HG02763 (cell line): ENCODE measurements around the gene UPK3BL2.
"Not testable (repeated sequence)": the region's sequence is repeated elsewhere in the genome, so short reads cannot be mapped to it uniquely, and the experiment has no call there.

Experiments used
- ATAC-seq: cut with Tn5 transposase; IDR thresholded peaks from one replicate; pipeline ENCODE4 v1.9.1; 2021; ENCODE audit warnings: mild to moderate bottlenecking, moderate library complexity; ENCODE audit not compliant: unreplicated experiment

The UPK3BL2 gene

GRCh38 chr7:102531583-102531982 lies 11.9 kb downstream of the UPK3BL2 start:
- not testable (repeated sequence) for ATAC-seq

- not testable (repeated sequence) for ATAC-seq
Observed at GRCh38 chr7:102527822-102528793, 15.4 kb downstream of the UPK3BL2 start.

GRCh38 chr7:102527182-102527581 lies 16.3 kb downstream of the UPK3BL2 start:
- not testable (repeated sequence) for ATAC-seq

GRCh38 chr7:102524803-102525202 lies 18.7 kb downstream of the UPK3BL2 start:
- ATAC-seq, result not testable (repeated sequence)

- not testable (repeated sequence) for ATAC-seq
Observed at GRCh38 chr7:102520797-102521196, 22.7 kb downstream of the UPK3BL2 start.

GRCh38 chr7:102517550-102518147 lies 25.8 kb downstream of the UPK3BL2 start, which contains the start of gene RASA4B:
Gene RASA4B (minus strand): TSS chr7:102517777. CDS start chr7:102517710, 67 bp downstream.
- ATAC-seq, result peak; percentile 75

GRCh38 chr7:102516951-102517350 lies 26.5 kb downstream of the UPK3BL2 start:
- not testable (repeated sequence) for ATAC-seq

- ATAC-seq, result not testable (repeated sequence)
Observed at GRCh38 chr7:102515889-102516288, 27.6 kb downstream of the UPK3BL2 start.

- peak; percentile 63 for ATAC-seq
Observed at GRCh38 chr7:102514881-102515721, 28.4 kb downstream of the UPK3BL2 start.

GRCh38 chr7:102512642-102513221 lies 30.8 kb downstream of the UPK3BL2 start:
- ATAC-seq, result not testable (repeated sequence)

GRCh38 chr7:102511860-102512522 lies 31.5 kb downstream of the UPK3BL2 start:
- ATAC-seq, result peak; percentile 38

GRCh38 chr7:102510575-102510974 lies 32.9 kb downstream of the UPK3BL2 start:
- not testable (repeated sequence) for ATAC-seq

- ATAC-seq, result not testable (repeated sequence)
Observed at GRCh38 chr7:102507410-102508088, 35.9 kb downstream of the UPK3BL2 start.

- ATAC-seq, result not testable (repeated sequence)
Observed at GRCh38 chr7:102505298-102506185, 38.0 kb downstream of the UPK3BL2 start.

GRCh38 chr7:102503141-102503540 lies 40.4 kb downstream of the UPK3BL2 start:
- not testable (repeated sequence) for ATAC-seq

GRCh38 chr7:102498321-102498720 lies 45.2 kb downstream of the UPK3BL2 start:
- ATAC-seq, result not testable (repeated sequence)

- not testable (repeated sequence) for ATAC-seq
Observed at GRCh38 chr7:102497308-102497707, 46.2 kb downstream of the UPK3BL2 start.

GRCh38 chr7:102496861-102497260 lies 46.6 kb downstream of the UPK3BL2 start:
- not testable (repeated sequence) for ATAC-seq
